Measurements from ENCODE around the gene DTNBP1.

DNA sequence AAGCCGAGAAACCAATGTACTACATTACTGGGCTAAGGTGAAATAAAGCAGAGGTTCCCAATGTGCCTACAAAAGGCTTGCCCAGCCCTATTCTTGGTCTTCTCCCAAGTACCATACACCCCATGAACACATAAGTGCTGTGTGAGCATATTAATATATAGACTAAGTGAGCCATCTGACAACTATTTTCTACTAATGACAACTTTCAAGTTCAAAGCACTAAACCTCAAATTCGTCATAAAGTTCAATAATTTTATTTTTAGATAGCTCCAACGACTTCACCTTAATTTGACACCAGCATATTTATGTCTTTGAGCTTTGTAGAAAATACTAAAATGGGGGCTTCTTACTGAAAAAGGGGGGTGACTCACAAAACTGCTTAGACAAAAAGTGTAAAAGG, 6.7 kb downstream of the DTNBP1 start:
- TF ChIP-seq YY1 (IDR thresholded peaks at IDR 0.05; ENCODE audit: insufficient read depth, insufficient read length), result no peak
- no peak for TF ChIP-seq ZNF274 (IDR thresholded peaks at IDR 0.05; ENCODE audit: low read depth, low read length)
- TF ChIP-seq SUZ12 (IDR thresholded peaks at IDR 0.05; ENCODE audit: extremely low read depth, insufficient read depth, insufficient read length), result no peak

Data from NT2/D1 (cell line).